SKM-1 (cell line): ENCODE data around the gene STT3A.

Experiments used
- DNase-seq: peaks from one replicate; lab custom pipeline; 2025; ENCODE audit not compliant: unreplicated experiment; lab: John Stamatoyannopoulos, UW

STT3A gene

GRCh38 chr11:125649465-125650166, 57.0 kb downstream of the STT3A start:
- DNase-seq = no peak

- DNase-seq = no peak
Measured at GRCh38 chr11:125662689-125663088, 70.0 kb downstream of the STT3A start.

GRCh38 chr11:125663910-125664309, 71.3 kb downstream of the STT3A start:
- no peak for DNase-seq

GRCh38 chr11:125667151-125667550, 74.5 kb downstream of the STT3A start:
- no peak for DNase-seq

GRCh38 chr11:125670172-125670571, 77.5 kb downstream of the STT3A start:
- DNase-seq = no peak

GRCh38 chr11:125671561-125671960, 78.9 kb downstream of the STT3A start:
- no peak for DNase-seq
